Osteoblast (primary cell): ENCODE measurements around the gene COG5. TPM values are rescaled to one million over a fixed set of nuclear protein-coding genes. Genes with fewer than 3 reads are reported as not detected.

Source experiments
- DNase-seq: peaks from one replicate; pipeline ENCODE4 v3.0.0; 2011; ENCODE audit warnings: low spot score, mixed read lengths; ENCODE audit not compliant: insufficient read length; ENCODE audit errors: missing footprints
- H2AFZ ChIP-seq: 2 replicates; pipeline ENCODE4 v1.6.0; 2011; ENCODE audit warnings: mild to moderate bottlenecking, low read length
- H3K27ac ChIP-seq: 2 replicates; pipeline ENCODE4 v1.5.1; 2011; ENCODE audit warnings: mild to moderate bottlenecking, low read depth, low read length, moderate library complexity
- H3K27me3 ChIP-seq: 2 replicates; pipeline ENCODE4 v1.6.0; 2012; ENCODE audit warnings: mild to moderate bottlenecking, control low read depth, inconsistent platforms, low read length, moderate library complexity; ENCODE audit not compliant: insufficient read depth
- H3K36me3 ChIP-seq: 2 replicates; pipeline ENCODE4 v1.5.1; 2011; ENCODE audit warnings: mild to moderate bottlenecking, low read length, control low read depth, moderate library complexity; ENCODE audit not compliant: insufficient read depth
- H3K4me1 ChIP-seq: 2 replicates; pipeline ENCODE4 v1.5.1; 2011; ENCODE audit warnings: mild to moderate bottlenecking, low read length, control low read depth, moderate library complexity; ENCODE audit not compliant: insufficient read depth
- H3K4me2 ChIP-seq: 2 replicates; pipeline ENCODE4 v1.6.0; 2011; ENCODE audit warnings: mild to moderate bottlenecking, low read length; ENCODE audit not compliant: insufficient read depth
- H3K4me3 ChIP-seq: fragments of 200-600 bp; sonication (generic); 3 replicates; pipeline ENCODE4 v1.5.1; 2012; ENCODE audit warnings: mild to moderate bottlenecking, low read length, inconsistent platforms; ENCODE audit not compliant: insufficient read depth
- H3K79me2 ChIP-seq: 2 replicates; pipeline ENCODE4 v1.6.0; 2012; ENCODE audit warnings: mild to moderate bottlenecking, low read length, control low read depth, inconsistent platforms; ENCODE audit not compliant: insufficient read depth
- H3K9me3 ChIP-seq: 2 replicates; pipeline ENCODE4 v1.5.1; 2011; ENCODE audit warnings: low read depth, low read length, control low read depth
- H4K20me1 ChIP-seq: 2 replicates; pipeline ENCODE4 v1.6.0; 2012; ENCODE audit warnings: mild to moderate bottlenecking, low read length, control low read depth; ENCODE audit not compliant: insufficient read depth
- CTCF ChIP-seq: IDR thresholded peaks from 2 replicates; pipeline ENCODE4 v1.5.1; 2011; ENCODE audit warnings: mild to moderate bottlenecking, low read depth, low read length, moderate library complexity; ENCODE audit errors: extremely low read depth
- total RNA-seq: library from RNA; depleted of rRNA; stranded (reverse); fragments of >200 nt; gene quantifications from 2 replicates; pipeline ENCODE4 v1.2.3, GENCODE V29; 2012

Gene COG5
- total RNA-seq, 1 donor, result 29.7 TPM

- Histone ChIP-seq H3K9me3 (no peaks in the 10 kb centered on the region), H3K4me1 (no peaks in the 10 kb centered on the region), H3K27ac (no peak overlapping the region), H3K4me3 (no peak overlapping the region), H2AFZ (no peak overlapping the region), H4K20me1 (no peaks in the 10 kb centered on the region), H3K4me2 (no peak overlapping the region), H3K79me2 (no peaks in the 10 kb centered on the region), H3K36me3 (no peaks in the 10 kb centered on the region), H3K27me3 (no peaks in the 10 kb centered on the region)
- no peak for DNase-seq
- TF ChIP-seq CTCF, result no peak
Observed at GRCh38 chr7:107468824-107469223, 94.9 kb downstream of the COG5 start.

- Histone ChIP-seq H3K4me3 (no peak overlapping the region), H3K9me3 (no peaks in the 10 kb centered on the region), H3K4me2 (no peak overlapping the region), H3K27ac (no peak overlapping the region), H3K79me2 (no peaks in the 10 kb centered on the region), H2AFZ (no peak overlapping the region), H3K4me1 (peaks cover 3% of the 10 kb centered on the region), H3K36me3 (no peaks in the 10 kb centered on the region), H4K20me1 (no peaks in the 10 kb centered on the region), H3K27me3 (no peaks in the 10 kb centered on the region)
- DNase-seq, result no peak
- TF ChIP-seq CTCF, result no peak
Observed at GRCh38 chr7:107467972-107468371, 95.7 kb downstream of the COG5 start.

- no peak for DNase-seq
- no peak for TF ChIP-seq CTCF
- H3K27me3 ChIP-seq, result no peaks in the 10 kb centered on the region
- H2AFZ ChIP-seq, result no peak overlapping the region
- no peak overlapping the region for H3K4me3 ChIP-seq
- peaks cover 3% of the 10 kb centered on the region for H3K79me2 ChIP-seq
- no peaks in the 10 kb centered on the region for H3K36me3 ChIP-seq
- no peaks in the 10 kb centered on the region for H3K9me3 ChIP-seq
- H4K20me1 ChIP-seq, result no peaks in the 10 kb centered on the region
- peaks cover 3% of the 10 kb centered on the region for H3K4me1 ChIP-seq
- H3K4me2 ChIP-seq, result no peak overlapping the region
- H3K27ac ChIP-seq, result no peak overlapping the region
Observed at GRCh38 chr7:107464666-107465226, 99.0 kb downstream of the COG5 start.

DNA sequence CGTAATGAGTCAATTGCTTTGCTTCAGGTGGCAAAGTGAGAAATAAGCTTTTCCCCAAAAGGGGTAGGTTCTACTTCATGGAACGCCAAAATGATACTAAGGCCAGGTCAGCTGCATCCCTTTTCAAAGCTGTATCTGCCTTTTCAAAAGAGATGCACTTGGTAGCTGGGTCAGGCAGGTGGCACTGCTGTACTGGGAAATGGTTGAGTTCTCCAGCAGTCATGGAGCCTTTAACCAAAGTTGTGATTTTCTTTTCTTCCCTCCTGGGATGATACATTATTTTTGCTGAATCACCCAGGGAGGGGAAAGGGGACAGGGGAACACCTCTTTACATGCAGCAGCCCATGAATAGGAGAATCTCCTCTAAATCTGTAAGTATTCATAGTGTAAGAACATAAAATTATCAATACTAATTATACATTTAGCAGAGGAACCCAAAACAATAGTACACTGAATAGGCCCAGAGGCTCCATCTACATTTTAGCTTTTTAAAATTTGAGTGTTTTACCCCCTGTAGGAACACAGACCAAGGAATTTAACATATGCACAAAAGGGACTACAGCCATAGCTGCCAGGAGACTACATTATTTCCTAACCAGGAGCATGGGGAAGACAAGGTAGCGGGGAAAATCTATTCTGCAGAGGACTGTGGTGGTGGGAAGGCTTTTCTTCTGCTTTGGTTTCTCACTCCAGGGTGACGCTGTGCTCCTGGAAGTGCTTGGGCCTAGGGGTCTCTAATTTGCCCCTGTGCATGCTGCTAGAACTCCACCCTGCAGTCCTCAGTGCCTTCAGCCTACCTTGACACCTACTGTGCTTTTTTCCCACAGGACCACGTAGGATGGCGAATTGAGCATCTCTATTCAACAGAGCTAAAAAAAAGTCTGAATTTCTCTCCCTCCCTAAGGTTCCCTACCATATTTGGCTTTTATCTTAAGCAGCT, 100.3 kb downstream of the COG5 start:
- Histone ChIP-seq H3K36me3 (no peaks in the 10 kb centered on the region), H4K20me1 (no peaks in the 10 kb centered on the region), H3K9me3 (no peaks in the 10 kb centered on the region), H2AFZ (no peak overlapping the region), H3K4me1 (peaks cover 3% of the 10 kb centered on the region), H3K4me2 (no peak overlapping the region), H3K27me3 (no peaks in the 10 kb centered on the region), H3K79me2 (peaks cover 3% of the 10 kb centered on the region), H3K4me3 (no peak overlapping the region), H3K27ac (no peak overlapping the region)
- peak; percentile 89 for TF ChIP-seq CTCF
- DNase-seq, result peak; percentile 15
